H9 (cell line): Measurements from ENCODE around the gene NR1H2. TPM values are rescaled to one million over a fixed set of nuclear protein-coding genes. Genes with fewer than 3 reads are reported as not detected.

Experiments used
- DNase-seq: peaks from one replicate; pipeline ENCODE4 v3.0.0-alpha.2; 2017
- H2AFZ ChIP-seq: one replicate; pipeline ENCODE4 v1.6.1; 2013; ENCODE audit warnings: mild to moderate bottlenecking, low read length, control low read depth, moderate library complexity
- H2AK5ac ChIP-seq: 2 replicates; pipeline ENCODE4 v1.6.1; 2013; ENCODE audit warnings: low read length, control low read depth, mixed read lengths; ENCODE audit not compliant: insufficient read length
- H2BK120ac ChIP-seq: one replicate; pipeline ENCODE4 v1.6.1; 2013; ENCODE audit warnings: low read depth, mild to moderate bottlenecking, low read length, control low read depth, inconsistent platforms; ENCODE audit not compliant: poor library complexity, severe bottlenecking
- H2BK12ac ChIP-seq: 2 replicates; pipeline ENCODE4 v1.6.1; 2013; ENCODE audit warnings: low read length, control low read depth, mixed read lengths, low read depth; ENCODE audit not compliant: insufficient read length
- H2BK15ac ChIP-seq: 2 replicates; pipeline ENCODE4 v1.6.1; 2013; ENCODE audit warnings: low read depth, low read length, control low read depth
- H2BK20ac ChIP-seq: one replicate; pipeline ENCODE4 v1.6.1; 2013; ENCODE audit warnings: low read depth, mild to moderate bottlenecking, low read length, control low read depth, inconsistent platforms; ENCODE audit not compliant: poor library complexity, severe bottlenecking
- H2BK5ac ChIP-seq: 2 replicates; pipeline ENCODE4 v1.6.1; 2013; ENCODE audit warnings: low read length, control low read depth, mixed read lengths; ENCODE audit not compliant: insufficient read length
- H3K14ac ChIP-seq: 2 replicates; pipeline ENCODE4 v1.6.1; 2013; ENCODE audit warnings: low read length, control low read depth; ENCODE audit not compliant: insufficient read depth
- H3K18ac ChIP-seq: 2 replicates; pipeline ENCODE4 v1.6.1; 2013; ENCODE audit warnings: low read depth, mild to moderate bottlenecking, mixed read lengths, low read length, control low read depth; ENCODE audit not compliant: insufficient read length
- H3K23ac ChIP-seq: 2 replicates; pipeline ENCODE4 v1.6.1; 2013; ENCODE audit warnings: low read length, control low read depth, mixed read lengths, low read depth; ENCODE audit not compliant: insufficient read length
- H3K23me2 ChIP-seq: 2 replicates; pipeline ENCODE4 v1.6.1; 2013; ENCODE audit warnings: low read depth, mild to moderate bottlenecking, mixed read lengths, low read length, control low read depth; ENCODE audit not compliant: insufficient read length, poor library complexity, severe bottlenecking
- H3K27ac ChIP-seq: 2 replicates; pipeline ENCODE4 v1.5.1; 2013; ENCODE audit warnings: low read length, control low read depth, mixed read lengths, low read depth; ENCODE audit not compliant: insufficient read length
- H3K27me3 ChIP-seq: 2 replicates; pipeline ENCODE4 v1.6.1; 2013; ENCODE audit warnings: low read length, control low read depth, inconsistent platforms; ENCODE audit not compliant: insufficient read depth
- H3K4ac ChIP-seq: 2 replicates; pipeline ENCODE4 v1.6.1; 2013; ENCODE audit warnings: low read depth, mild to moderate bottlenecking, control low read depth, inconsistent platforms, low read length, moderate library complexity
- H3K4me1 ChIP-seq: 2 replicates; pipeline ENCODE4 v1.6.1; 2013; ENCODE audit warnings: low read length, control low read depth, inconsistent platforms; ENCODE audit not compliant: insufficient read depth
- H3K4me2 ChIP-seq: 2 replicates; pipeline ENCODE4 v1.6.1; 2013; ENCODE audit warnings: low read length, control low read depth, mixed read lengths; ENCODE audit not compliant: insufficient read length, insufficient read depth
- H3K56ac ChIP-seq: 2 replicates; pipeline ENCODE4 v1.6.1; 2013; ENCODE audit warnings: low read depth, mild to moderate bottlenecking, mixed read lengths, low read length, control low read depth; ENCODE audit not compliant: insufficient read length
- H3K79me1 ChIP-seq: 2 replicates; pipeline ENCODE4 v1.6.1; 2013; ENCODE audit warnings: low read depth, mild to moderate bottlenecking, moderate library complexity, low read length, control low read depth, inconsistent platforms; ENCODE audit not compliant: insufficient read depth, poor library complexity, severe bottlenecking
- H3K79me2 ChIP-seq: 2 replicates; pipeline ENCODE4 v1.6.1; 2013; ENCODE audit warnings: low read length, control low read depth, inconsistent platforms; ENCODE audit not compliant: insufficient read depth
- H3K9ac ChIP-seq: 2 replicates; pipeline ENCODE4 v1.6.1; 2013; ENCODE audit warnings: low read length, control low read depth, mixed read lengths; ENCODE audit not compliant: insufficient read length; ENCODE audit errors: extremely low read depth
- H3K9me3 ChIP-seq: one replicate; pipeline ENCODE4 v1.6.1; 2013; ENCODE audit warnings: low read depth, low read length, inconsistent platforms; ENCODE audit not compliant: control insufficient read depth
- H3T11ph ChIP-seq: one replicate; pipeline ENCODE4 v1.6.1; 2013; ENCODE audit warnings: mild to moderate bottlenecking, low read length, control low read depth, inconsistent platforms
- H4K20me1 ChIP-seq: one replicate; pipeline ENCODE4 v1.6.1; 2013; ENCODE audit not compliant: control insufficient read depth, insufficient read length, insufficient read depth
- H4K5ac ChIP-seq: 2 replicates; pipeline ENCODE4 v1.6.1; 2013; ENCODE audit warnings: low read depth, mild to moderate bottlenecking, mixed read lengths, low read length, control low read depth; ENCODE audit not compliant: insufficient read length
- H4K8ac ChIP-seq: replicated peaks from 2 replicates; pipeline ENCODE4 v1.6.1; 2013; ENCODE audit warnings: low read length, control low read depth, mixed read lengths, low read depth; ENCODE audit not compliant: insufficient read length
- H4K91ac ChIP-seq: 2 replicates; pipeline ENCODE4 v1.6.1; 2013; ENCODE audit warnings: low read depth, mild to moderate bottlenecking, moderate library complexity, mixed read lengths, low read length, control low read depth; ENCODE audit not compliant: insufficient read length
- H3K27ac Mint-ChIP-seq, 3 experiments: 2 replicates in 2 of 3; 3 replicates in 1 of 3; pipeline ENCODE4 v1.8.0; 2020 to 2021; ENCODE audit warnings: mixed read lengths in 3 of 3, mild to moderate bottlenecking in 1 of 3, moderate library complexity in 1 of 3
- H3K27me3 Mint-ChIP-seq: 2 replicates; pipeline ENCODE4 v1.8.0; 2021; ENCODE audit warnings: low read depth, mild to moderate bottlenecking, moderate library complexity, mixed read lengths
- H3K36me3 Mint-ChIP-seq, 3 experiments: 2 replicates in 2 of 3; 3 replicates in 1 of 3; pipeline ENCODE4 v1.8.0; 2020 to 2021; ENCODE audit warnings: low read depth in 3 of 3, mixed read lengths in 3 of 3; ENCODE audit not compliant: insufficient read depth in 1 of 3
- H3K4me1 Mint-ChIP-seq, 2 experiments: 2 replicates each; pipeline ENCODE4 v1.8.0; 2020; ENCODE audit warnings: mixed read lengths in 2 of 2
- H3K4me3 Mint-ChIP-seq, 2 experiments: 2 replicates in 1 of 2; 3 replicates in 1 of 2; pipeline ENCODE4 v1.8.0; 2020 to 2021; ENCODE audit warnings: mild to moderate bottlenecking in 2 of 2, mixed read lengths in 2 of 2, moderate library complexity in 1 of 2
- H3K9me3 Mint-ChIP-seq, 2 experiments: 2 replicates in 1 of 2; 3 replicates in 1 of 2; pipeline ENCODE4 v1.8.0; 2020; ENCODE audit warnings: mild to moderate bottlenecking in 2 of 2, mixed read lengths in 2 of 2, moderate library complexity in 1 of 2
- WGBS: extraction: QIAGEN DNeasy Blood & Tissue Kit; methylation state at CpG from one replicate; pipeline ENCODE4 v1.1.7; 2013; ENCODE audit warnings: missing lambda C conversion rate, low lambda C conversion rate, mixed read lengths; ENCODE audit not compliant: insufficient read length; ENCODE audit errors: extremely low coverage; 5-methylcytosine and 5-hydroxymethylcytosine counted together
- total RNA-seq: library from RNA; stranded (reverse); gene quantifications from 2 replicates; pipeline ENCODE4 v1.2.1, GENCODE V29; 2021
- TF ChIP-seq, protein P1 (sequence below): fragments of 200-600 bp; sonication (generic); conservative IDR thresholded peaks from 3 replicates; pipeline ENCODE4 v1.8.0; 2021; ENCODE audit warnings: antibody characterized with exemption, mild to moderate bottlenecking

NR1H2 gene
- total RNA-seq, 1 experiment from 2014 or later = 33.2 TPM

DNA sequence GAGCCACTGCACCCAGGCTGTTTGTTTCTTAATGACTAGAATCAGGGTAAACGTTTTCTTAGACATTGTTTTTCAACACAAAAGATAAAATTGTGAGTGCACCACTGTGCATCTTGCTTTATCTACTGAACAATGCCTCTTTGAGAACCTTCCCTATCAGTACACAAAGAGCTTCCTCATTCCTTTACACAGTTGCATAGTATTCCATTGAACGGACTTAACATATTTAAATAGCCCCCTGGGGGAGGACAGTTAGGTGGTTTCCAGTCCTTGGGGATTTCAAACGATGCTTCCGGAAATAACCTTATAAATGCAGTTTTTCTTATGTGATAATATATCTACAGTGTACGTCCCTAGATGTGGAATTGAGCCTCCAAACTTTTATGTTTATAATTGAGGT lies 16.5 kb downstream of the NR1H2 start:
- no peak overlapping the region for H3K56ac ChIP-seq
- H2BK15ac ChIP-seq = no peak overlapping the region
- H2BK5ac ChIP-seq = no peak overlapping the region
- H3K18ac ChIP-seq = no peak overlapping the region
- no peak overlapping the region for H4K91ac ChIP-seq
- H3K79me2 ChIP-seq = peaks cover 3% of the 10 kb centered on the region; the same call in 1 of the 2 replicates
- H3K9me3 ChIP-seq = no peaks in the 10 kb centered on the region
- TF ChIP-seq, protein P1, sequence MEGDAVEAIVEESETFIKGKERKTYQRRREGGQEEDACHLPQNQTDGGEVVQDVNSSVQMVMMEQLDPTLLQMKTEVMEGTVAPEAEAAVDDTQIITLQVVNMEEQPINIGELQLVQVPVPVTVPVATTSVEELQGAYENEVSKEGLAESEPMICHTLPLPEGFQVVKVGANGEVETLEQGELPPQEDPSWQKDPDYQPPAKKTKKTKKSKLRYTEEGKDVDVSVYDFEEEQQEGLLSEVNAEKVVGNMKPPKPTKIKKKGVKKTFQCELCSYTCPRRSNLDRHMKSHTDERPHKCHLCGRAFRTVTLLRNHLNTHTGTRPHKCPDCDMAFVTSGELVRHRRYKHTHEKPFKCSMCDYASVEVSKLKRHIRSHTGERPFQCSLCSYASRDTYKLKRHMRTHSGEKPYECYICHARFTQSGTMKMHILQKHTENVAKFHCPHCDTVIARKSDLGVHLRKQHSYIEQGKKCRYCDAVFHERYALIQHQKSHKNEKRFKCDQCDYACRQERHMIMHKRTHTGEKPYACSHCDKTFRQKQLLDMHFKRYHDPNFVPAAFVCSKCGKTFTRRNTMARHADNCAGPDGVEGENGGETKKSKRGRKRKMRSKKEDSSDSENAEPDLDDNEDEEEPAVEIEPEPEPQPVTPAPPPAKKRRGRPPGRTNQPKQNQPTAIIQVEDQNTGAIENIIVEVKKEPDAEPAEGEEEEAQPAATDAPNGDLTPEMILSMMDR = no peak
- no peak overlapping the region for H2BK12ac ChIP-seq
- peaks cover 20 to 24% of the 10 kb centered on the region in 2 experiments for H3K9me3 Mint-ChIP-seq
- no peak overlapping the region for H3K9ac ChIP-seq
- H3K14ac ChIP-seq = no peak overlapping the region
- peaks cover 51 to 59% (median 59%) of the 10 kb centered on the region in 3 experiments for H3K36me3 Mint-ChIP-seq
- H3K4me1 Mint-ChIP-seq = no peaks in the 10 kb centered on the region
- no peak overlapping the region for H4K5ac ChIP-seq
- H3K27ac ChIP-seq = no peak overlapping the region
- H2BK120ac ChIP-seq = no peak overlapping the region
- H3K4ac ChIP-seq = no peak overlapping the region
- H2BK20ac ChIP-seq = no peak overlapping the region
- H3T11ph ChIP-seq = no peak overlapping the region
- H3K79me1 ChIP-seq = peaks cover 5% of the 10 kb centered on the region
- no peaks in the 10 kb centered on the region for H4K20me1 ChIP-seq
- no peak overlapping the region for H2AK5ac ChIP-seq
- no peaks in the 10 kb centered on the region for H3K27me3 Mint-ChIP-seq
- H4K8ac ChIP-seq = no peak overlapping the region
- H3K4me1 ChIP-seq = no peaks in the 10 kb centered on the region
- no peak overlapping the region for H2AFZ ChIP-seq
- H3K4me2 ChIP-seq = no peak overlapping the region
- DNase-seq = no peak
- no peaks in the 10 kb centered on the region for H3K23me2 ChIP-seq
- H3K27me3 ChIP-seq = no peaks in the 10 kb centered on the region
- H3K4me3 Mint-ChIP-seq = no peak overlapping the region
- WGBS = no CpG with 5 or more reads among the region's 5 CpGs
- H3K23ac ChIP-seq = no peak overlapping the region
- no peak overlapping the region; a peak in 1 of 7 replicates for H3K27ac Mint-ChIP-seq
